ENCODE measurements around the gene MYL7.

GRCh38 chr7:44141221-44141850 lies at the start of gene MYL7:
- TF ChIP-seq EZH2phosphoT487 (IDR thresholded peaks at IDR 0.05; ENCODE audit: borderline replicate concordance, low read depth, low read length) (no peak), CTCF (conservative IDR thresholded peaks at IDR 0.05; ENCODE audit: low read length) (no peak)
